DMS153 (cell line): Measurements from ENCODE around the gene UGT8.
"Not testable (repeated sequence)": the region's sequence is repeated elsewhere in the genome, so short reads cannot be mapped to it uniquely, and the experiment has no call there.

Source experiments
- DNase-seq: peaks from one replicate; lab custom pipeline; 2025; lab: John Stamatoyannopoulos, UW

The UGT8 gene, protein sequence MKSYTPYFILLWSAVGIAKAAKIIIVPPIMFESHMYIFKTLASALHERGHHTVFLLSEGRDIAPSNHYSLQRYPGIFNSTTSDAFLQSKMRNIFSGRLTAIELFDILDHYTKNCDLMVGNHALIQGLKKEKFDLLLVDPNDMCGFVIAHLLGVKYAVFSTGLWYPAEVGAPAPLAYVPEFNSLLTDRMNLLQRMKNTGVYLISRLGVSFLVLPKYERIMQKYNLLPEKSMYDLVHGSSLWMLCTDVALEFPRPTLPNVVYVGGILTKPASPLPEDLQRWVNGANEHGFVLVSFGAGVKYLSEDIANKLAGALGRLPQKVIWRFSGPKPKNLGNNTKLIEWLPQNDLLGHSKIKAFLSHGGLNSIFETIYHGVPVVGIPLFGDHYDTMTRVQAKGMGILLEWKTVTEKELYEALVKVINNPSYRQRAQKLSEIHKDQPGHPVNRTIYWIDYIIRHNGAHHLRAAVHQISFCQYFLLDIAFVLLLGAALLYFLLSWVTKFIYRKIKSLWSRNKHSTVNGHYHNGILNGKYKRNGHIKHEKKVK

DNA sequence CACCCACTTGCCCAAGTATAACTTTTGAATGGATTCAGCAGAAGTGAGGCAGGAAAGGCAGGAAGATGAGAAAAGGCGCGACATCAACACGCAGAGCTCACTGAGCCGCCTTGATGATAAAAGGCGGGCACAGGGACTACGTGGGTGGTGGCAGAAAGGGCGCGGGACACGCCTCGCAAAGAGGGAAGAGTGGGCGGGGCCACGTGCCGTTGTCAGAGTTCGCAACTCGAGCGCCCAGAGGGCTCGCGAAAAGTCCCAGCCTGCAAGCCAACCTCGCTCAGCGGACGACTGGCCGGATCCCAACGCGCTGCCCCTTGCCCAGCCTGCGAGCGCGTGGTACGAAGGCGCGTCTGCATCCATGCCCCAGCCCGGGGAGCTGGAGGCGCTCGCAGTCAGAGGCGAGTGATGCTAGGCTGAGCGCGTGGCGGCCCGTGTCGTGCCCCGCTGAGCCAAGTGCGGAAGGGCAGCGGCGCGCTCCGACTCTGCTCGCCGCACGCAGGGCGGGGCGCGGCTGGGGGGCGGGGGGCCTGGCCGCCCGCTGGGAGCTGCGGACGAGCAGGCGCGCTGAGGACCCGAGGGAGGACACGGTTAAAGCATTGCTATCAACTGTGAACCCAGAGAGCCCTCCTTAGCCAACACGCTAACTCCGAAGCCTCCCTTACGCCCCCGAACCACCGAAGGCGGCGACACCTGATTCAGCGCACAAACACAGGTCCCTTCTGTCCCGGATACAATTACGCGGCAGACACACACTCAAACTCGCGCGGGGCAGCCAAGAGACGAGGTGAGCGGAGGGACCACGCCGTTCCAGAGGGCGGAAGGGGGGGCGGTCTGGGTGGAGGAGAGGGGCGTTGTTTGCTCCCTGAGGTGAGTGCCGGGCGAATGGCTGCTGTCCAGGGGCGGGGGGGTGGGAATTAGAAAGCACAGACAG is at the start of gene UGT8:
Gene UGT8 (plus strand): TSS at position 617 of the 931 bp plus-strand sequence. CDS start 24,074 bp downstream, outside the sequence.
- peak; percentile 85 for DNase-seq

DNA sequence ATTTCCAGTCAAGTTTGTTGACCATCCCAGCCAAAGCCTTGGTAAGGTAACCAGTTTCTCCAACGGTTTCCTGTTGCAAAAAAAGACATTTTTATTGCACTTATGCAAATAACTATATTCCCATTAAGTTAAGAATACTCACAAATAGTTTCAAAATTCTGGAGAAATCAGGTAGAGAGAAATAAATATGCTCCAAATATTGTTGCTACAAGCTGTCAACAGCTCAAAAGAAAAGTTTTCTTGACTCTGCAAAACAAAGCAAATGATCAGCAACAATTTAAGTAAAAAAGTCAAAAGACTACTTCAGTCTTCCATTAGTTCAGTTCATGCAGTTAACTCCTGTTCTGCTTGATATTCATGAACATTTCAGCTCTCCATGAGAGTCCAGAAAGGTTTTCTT is 49.0 kb upstream of the UGT8 start:
- DNase-seq: no peak

DNA sequence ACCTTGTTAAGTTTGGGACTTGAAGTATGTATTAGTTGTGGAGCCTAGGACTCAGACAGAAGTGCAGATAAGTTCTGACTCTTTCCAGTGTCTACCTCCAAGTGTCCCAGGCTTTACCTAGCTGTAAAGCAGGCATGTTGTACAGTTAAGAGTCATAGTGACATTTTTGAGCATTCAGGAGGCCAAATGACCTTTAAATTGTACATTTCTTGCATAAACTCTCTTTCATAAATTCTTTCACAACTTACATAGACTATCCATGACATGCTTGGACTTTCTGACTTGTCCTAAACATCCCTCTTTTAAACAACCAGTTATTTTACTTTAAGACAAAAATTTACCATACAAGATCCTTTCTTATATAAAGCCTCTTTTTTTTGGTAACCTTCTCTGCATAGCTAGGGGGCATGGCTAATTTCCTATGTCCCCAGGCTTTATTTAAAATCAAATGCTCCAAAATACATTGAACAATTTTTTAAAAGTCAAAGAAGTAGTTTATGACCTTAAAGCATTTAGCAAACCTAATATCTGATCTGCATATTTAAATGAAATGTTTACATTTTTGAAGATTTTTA is 40.1 kb upstream of the UGT8 start:
- no peak for DNase-seq

DNA sequence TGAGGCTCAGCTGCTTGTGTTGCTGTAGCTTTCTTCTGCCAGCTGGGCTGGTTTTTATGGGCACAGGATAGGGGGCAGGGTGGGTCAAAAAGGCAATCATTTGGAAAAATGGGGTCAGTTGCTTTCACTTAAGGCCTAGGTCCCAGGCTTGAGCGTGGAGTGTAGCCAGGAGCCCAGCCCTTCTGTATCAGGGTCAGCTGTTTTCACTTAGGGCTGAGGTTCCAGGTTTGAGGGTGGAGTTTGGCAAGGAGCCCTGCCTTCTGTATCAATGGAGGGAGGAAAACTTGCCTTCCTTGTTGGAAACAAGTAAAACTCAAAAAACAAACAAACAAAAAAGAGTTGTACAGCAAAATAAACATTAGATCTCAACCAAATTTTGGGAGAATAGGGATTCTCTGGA is 37.0 kb upstream of the UGT8 start:
- no peak for DNase-seq

DNA sequence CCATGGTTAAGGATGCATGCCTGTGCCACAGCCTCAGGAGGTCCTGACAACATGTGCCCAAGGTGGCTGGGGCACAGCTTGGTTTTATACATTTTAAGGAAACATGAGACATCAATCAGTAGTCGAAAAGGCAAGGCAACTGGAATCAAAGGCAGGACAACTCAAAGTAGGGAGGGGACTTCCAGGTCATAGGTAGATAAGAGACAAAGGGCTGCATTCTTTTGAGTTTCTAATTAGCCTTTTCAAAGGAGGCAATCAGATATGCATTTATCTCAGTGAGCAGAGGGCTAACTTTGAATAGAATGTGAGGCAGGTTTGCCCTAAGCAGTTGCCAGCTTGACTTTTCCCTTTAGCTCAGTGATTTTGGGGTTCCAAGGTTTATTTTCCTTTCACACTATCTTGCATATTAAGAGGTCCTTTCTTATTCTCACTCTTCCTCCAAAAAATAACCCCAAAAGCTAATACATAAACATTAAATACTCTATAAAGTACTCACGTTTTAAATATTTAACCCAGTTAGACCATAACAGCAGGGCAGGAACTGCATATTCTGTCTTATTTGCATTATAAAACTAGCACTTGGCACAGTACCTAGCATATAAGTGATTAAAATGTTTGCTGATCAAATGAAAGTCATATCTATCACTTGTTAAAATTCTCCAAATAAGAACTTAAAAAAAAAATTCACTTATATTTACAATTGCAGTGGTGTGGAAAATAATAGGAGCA is 36.3 kb upstream of the UGT8 start:
- DNase-seq: no peak

DNA sequence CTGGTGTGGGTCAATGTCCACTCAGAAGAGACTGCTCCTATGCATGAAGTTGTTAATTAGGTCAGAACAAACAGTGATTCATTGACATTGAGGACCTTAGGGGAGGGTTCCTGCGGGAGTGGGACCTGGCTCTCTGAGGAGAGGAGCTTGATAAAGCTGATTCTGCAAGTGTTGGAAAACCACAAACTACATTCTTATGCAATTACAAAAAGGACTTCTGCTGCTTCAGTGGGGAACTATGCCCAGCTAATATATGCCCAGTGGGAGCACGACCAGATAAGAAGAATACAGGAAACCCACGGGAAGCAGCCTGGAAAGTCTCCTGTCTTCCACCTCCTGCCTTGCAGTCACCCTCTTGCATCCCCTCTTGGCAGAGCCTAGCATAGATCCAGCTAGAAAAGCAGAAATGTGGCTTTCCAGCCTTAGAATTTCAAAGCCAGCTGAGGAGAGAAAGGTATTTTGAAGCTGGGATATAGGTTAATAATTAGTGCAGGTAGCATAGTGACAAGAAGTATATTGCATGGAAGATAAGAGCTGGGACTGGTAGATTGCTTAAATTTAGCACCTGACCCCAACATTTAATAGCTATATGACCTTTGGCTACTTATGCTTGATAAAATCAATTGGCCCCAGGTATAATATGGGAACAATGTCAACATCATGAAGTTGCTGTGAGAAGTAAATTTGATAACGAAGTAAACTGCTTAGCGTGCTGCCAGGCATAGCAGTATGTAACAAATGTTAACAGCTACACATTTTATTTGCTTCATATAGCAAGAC is 34.9 kb upstream of the UGT8 start:
- no peak for DNase-seq

DNA sequence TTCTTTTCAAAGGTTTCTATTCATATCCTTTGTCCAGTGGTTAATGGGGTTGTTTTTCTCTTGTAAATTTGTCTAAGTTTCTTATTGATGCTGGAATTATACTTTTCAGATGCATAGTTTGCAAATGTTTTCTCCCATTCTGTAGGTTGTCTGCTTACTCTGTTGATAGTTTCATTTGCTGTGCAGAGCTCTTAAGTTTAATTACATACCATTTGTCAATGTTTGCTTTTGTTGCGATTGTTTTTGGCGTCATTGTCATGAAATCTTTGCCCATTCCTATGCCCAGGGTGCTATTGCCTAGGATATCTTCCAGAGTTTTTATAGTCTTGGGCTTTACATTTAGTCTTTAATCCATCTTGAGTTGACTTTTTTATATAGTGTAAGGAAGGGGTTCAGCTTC is 21.2 kb upstream of the UGT8 start:
- DNase-seq: no peak

DNA sequence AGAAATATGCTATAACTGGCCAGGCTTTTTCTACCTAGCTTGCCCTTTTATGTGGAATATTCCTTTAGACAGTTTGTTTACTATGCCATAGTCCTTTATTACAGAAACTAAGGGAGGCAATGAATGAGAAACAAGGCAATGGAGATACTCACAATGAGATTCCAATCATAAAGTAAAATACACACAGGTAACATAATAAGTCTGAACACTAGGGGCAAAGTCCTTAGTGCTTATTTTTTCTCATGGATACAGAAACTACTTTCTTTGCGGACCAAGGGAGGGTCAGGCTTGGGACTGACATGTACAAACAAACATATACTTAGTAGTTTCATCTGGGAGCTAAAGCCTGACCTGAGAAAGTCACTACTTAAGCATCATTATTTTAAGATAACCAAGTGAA is 16.0 kb upstream of the UGT8 start:
- DNase-seq: no peak

DNA sequence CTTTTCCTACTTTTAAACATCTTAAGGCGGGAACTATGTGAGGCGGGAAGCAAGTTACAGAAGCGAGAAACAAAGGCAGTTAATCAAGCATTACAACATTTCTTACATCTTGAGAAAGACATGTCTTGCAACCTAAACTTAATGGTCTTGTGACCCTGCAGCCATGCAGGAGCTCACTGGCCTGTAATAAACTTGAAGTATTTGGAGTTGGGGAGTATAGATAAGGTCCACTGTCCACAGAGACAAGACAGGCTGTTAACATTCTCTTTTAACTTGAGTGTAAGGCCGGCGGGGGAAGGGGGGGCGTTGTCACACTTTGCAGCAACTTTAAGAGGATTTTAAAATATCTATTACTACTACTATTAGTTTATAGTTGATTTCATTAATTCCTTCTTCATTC is 10.3 kb upstream of the UGT8 start:
- DNase-seq: no peak

DNA sequence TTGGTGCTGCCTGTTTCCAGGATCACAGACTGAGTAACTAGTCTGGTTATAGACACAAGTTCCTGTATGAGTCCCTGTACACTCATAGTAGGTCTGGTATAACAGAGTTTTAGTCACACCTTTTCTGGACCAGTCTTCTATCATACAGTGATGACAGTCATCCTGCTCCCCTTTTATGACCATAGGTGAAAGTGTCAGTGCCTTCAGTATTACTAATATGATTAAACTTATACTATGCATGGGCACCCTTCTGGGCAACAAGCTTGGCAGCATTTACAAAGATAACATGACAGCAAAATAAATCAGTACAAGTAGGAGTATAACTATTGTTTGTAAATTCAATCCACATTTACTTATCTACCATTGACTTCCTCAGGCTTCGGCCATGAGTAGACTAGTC is 8.2 kb upstream of the UGT8 start:
- DNase-seq: not testable (repeated sequence)

DNA sequence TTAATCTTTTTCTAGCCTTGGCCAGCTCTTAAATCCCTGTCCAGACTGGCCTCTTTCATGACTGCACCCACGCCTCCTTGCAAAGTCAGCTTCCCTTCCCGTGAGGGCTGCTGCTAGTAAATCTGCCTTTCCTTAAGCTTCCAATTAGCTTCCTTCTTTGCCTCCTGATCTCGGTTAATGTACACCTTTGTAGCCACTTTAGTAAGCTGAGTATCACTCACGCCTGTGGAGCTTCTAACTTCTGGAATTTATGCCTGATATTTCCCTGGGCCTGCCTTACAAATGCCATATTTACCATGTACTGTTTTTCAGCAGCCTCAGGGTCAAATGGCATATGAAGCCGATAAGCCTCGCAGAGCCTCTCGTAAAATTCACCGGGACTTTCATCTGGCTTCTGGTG is 5.1 kb upstream of the UGT8 start:
- no peak for DNase-seq

DNA sequence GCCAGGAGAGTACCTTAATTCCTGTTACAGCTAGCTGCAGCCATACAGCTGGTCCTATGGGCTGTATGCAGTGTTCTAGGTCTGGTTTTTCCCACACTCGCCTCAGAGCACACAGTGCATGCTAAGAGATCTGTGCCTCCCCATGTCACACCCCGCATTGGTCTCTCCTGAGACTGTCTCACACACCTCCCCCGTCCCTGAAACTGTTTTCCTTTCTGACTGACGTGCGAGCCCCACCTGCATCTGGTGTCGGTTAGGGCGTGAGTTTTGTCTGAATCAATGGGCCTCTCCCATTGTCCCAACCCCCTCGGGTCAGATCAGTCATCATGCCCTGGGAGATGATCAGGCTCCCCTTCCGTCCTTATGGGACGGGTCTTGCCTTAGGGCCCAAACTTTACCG is 3.4 kb upstream of the UGT8 start:
- DNase-seq: no peak

DNA sequence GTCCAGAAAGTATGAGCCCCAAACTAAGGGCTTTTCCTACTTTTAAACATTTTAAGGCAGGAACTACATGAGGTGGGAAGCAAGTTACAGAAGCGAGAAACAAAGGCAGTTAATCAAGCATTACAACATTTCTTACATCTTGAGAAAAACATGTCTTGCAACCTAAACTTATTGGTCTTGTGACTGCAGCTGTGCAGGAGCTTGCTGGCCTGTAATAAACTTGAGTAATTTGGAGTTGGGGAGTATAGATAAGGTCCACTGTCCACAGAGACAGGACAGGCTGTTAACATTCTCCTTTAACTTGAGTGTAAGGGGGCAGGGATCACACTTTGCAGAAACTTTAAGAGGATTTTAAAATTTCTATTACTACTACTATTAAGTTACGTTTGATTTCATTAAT is 2.7 kb upstream of the UGT8 start:
- DNase-seq: no peak

DNA sequence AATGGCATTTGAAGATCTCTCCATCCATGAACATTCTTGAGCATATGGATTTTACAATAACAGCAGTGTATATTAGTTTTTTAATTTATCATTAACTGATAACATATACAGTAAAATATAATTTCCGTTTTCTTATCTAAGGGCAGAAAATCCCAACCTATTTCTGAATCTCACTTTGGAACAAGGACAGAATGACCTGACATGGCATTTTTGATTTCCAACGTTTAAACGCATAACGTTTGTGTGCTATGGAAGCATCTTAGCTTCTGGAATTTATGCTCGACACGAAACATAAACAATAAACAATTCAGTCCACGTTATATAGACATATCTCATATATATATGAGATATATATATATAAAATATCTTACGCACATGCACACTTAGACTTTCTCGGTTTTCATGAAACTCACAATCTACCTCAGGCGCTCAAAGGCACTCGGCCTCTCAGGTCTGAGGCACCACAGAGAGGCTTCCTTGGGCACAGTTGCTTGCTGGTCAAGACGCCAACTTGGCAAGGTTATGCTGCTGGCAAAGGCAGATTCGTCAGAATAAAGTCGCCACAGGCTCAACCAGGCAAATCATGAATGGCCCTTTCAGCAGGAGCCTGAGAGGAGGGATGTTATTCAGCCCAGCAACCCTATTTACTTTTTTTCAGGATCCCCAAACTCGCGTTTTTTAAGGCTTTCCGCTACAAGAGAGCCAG is 1.0 kb upstream of the UGT8 start:
- peak; percentile 15 for DNase-seq

DNA sequence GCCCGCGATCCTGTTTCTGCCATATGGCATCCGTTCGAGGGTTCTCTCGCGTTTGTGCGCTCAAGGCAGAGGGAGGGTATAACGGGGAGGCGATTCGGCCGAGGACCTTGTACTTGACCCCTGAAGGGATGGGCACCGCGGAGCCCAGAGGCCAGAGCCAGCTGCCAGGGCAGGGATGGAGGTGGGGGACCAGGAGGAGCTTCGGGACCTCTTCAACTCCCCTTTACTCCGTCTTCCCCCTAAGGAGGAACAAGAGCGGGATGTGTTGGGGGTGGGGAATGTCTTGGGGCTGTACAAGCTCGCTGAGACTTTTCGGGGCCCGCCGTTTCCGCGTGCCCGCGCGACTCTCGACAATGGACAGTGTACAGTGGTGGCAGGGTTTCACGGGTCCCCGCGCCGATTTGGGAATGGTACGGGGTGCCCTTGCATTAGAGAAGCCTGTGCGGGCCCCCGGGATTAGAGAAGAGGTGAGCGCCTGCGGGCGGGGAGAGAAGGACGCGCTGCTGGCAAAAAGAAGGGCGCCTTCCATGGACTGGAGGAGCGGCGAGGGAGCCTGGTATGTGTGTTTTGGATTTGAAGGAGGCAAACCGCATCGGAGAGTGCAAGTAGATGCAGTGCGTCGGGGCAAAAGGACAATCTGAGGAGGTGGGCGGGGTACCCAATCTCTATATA is 760 bp downstream of the UGT8 start:
- peak; percentile 3 for DNase-seq

DNA sequence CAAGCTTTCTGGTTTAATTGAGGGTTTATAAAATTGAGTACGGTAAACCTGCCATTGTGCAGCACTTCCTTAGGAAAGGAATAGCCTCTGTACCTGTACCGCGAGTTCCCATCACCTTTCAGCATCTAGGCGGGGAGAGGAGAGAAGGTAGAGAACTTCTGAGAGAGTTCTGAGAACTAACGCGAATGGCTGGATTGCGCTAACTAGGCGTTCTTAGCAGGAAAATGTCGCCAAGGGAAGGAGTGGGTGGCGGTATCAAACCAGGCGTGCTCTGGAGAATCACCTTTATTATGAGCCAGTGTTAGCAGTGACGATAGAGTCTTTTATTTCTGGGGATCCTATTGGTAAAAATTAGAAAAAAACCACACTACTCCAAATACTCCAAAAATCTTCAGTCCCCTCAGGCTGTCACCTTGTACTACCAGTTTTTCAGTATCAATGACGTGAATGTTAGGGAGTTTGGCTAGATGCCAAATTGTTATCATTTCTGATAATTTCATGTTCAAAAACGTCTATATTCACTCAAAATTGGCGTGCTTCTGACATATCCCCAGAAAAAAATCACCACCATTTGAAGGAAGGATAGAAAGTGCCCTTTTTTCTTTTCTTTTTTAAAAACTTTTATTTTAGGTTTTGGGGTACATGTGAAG is 1.4 kb downstream of the UGT8 start:
- DNase-seq: peak; percentile 10

DNA sequence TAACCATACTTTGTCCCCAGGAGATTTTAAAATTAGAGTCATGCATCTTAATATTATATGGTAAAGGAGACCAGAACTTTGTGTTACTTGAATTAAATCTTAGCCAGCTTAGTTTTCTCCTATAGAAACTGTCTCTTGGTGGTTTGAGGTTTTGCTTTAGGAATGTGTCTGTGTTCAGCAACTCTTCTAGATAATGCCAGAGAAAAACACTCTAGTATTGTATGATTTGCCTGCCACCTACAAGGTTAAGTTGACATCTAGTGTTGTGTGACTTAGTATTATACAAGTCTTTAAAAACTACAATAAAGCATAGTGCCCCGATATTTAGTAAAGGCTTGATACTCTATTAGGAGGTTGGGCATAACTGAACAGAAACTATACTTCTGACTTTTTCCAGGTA is 2.1 kb downstream of the UGT8 start:
- DNase-seq: no peak

DNA sequence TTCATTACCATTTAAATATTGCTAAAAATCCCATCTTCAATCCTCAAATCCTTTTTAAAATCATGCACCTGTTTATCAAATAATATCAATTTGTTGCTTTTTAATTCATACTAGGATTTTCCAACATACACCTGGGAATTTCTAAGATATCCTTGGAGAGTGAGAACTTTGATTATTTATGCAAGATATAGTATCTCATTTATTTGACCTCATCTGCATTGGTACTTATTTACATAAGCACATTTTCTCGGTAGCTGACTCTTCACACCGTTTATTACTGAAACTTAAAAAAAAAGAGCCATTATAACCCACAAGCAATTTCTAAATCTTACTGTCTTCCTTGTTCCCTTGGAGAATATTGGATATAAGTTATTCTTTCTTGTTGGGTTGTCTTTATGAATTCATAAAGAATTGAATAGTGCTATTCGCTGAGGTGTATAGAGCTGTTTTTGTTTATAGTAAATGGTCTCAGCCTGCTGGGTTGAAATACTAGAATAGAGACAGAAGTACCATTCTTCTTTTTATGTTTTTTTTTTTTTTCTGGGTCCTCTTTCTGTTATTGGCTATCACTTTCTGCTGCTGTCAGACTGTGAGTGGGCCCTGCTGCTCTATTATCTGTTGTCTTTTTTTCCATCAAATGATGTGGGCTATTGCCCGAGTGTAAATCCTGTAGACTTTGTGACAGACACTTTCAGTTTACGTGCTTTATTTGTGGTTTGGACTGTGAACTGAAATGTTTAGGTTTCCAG is 2.9 kb downstream of the UGT8 start:
- DNase-seq: no peak

DNA sequence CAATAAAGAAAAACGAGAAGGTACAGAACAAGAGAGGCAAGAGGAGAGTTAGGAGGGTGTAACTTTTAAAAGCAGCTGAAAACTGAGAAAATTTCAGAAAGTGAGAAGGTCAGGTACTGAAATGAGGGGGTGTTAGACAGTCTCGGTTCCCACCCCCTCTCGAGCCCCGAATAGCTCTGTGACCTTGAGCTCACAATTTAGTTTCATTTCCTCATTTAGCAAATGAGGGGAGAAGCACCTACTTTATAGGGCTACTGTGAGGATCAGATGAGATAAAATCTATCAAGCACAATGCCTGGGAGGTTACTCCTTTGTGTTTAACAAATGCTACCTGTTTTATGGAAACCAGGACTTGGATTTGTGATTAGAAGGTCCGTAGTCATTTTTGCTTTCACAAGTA is 4.9 kb downstream of the UGT8 start:
- peak; percentile 10 for DNase-seq
